ENCODE measurements around the gene CPEB3.

- TF ChIP-seq, protein P1, sequence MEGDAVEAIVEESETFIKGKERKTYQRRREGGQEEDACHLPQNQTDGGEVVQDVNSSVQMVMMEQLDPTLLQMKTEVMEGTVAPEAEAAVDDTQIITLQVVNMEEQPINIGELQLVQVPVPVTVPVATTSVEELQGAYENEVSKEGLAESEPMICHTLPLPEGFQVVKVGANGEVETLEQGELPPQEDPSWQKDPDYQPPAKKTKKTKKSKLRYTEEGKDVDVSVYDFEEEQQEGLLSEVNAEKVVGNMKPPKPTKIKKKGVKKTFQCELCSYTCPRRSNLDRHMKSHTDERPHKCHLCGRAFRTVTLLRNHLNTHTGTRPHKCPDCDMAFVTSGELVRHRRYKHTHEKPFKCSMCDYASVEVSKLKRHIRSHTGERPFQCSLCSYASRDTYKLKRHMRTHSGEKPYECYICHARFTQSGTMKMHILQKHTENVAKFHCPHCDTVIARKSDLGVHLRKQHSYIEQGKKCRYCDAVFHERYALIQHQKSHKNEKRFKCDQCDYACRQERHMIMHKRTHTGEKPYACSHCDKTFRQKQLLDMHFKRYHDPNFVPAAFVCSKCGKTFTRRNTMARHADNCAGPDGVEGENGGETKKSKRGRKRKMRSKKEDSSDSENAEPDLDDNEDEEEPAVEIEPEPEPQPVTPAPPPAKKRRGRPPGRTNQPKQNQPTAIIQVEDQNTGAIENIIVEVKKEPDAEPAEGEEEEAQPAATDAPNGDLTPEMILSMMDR (IDR thresholded peaks at IDR 0.05) = no peak
- no peak for TF ChIP-seq POLR2A (IDR thresholded peaks at IDR 0.05)
These were observed 166.9 kb downstream of the CPEB3 start for GRCh38 chr10:92124020-92124419.

All from vagina (tissue), 2 donors.